GM23338 (cell line): ENCODE results near the gene PPP2R5C. TPM values are rescaled to one million over a fixed set of nuclear protein-coding genes. Genes with fewer than 3 reads are reported as not detected.

ENCODE experiments used
- ATAC-seq: fragments of 200-7000 bp; cut with Tn5 transposase; 3 replicates; pipeline ENCODE4 v1.9.1; 2020
- DNase-seq: peaks from one replicate; pipeline ENCODE4 v3.0.0-alpha.2; 2015; ENCODE audit warnings: low spot score
- H2AFZ ChIP-seq: fragments of 200-600 bp; sonication (generic); 2 replicates; pipeline ENCODE4 v1.8.0; 2016; ENCODE audit warnings: antibody characterized with exemption, mild to moderate bottlenecking, moderate library complexity
- H3F3A ChIP-seq: fragments of 200-600 bp; sonication (generic); replicated peaks from 2 replicates; pipeline ENCODE4 v1.8.0; 2017; ENCODE audit warnings: antibody characterized with exemption, mixed run types, low read depth
- H3K27ac ChIP-seq: fragments of 200-600 bp; sonication (generic); 2 replicates; pipeline ENCODE4 v1.6.1; 2016; ENCODE audit warnings: low read depth
- H3K27me3 ChIP-seq: fragments of 200-600 bp; sonication (generic); 2 replicates; pipeline ENCODE4 v1.8.0; 2016; ENCODE audit warnings: mild to moderate bottlenecking, mixed run types, moderate library complexity; ENCODE audit not compliant: insufficient read depth
- H3K36me3 ChIP-seq: fragments of 200-600 bp; sonication (generic); 2 replicates; pipeline ENCODE4 v1.8.0; 2016; ENCODE audit warnings: mild to moderate bottlenecking; ENCODE audit not compliant: insufficient read depth
- H3K4me1 ChIP-seq: fragments of 200-600 bp; sonication (generic); 2 replicates; pipeline ENCODE4 v1.8.0; 2016; ENCODE audit warnings: mild to moderate bottlenecking, moderate library complexity; ENCODE audit not compliant: insufficient read depth
- H3K4me2 ChIP-seq: fragments of 200-600 bp; sonication (generic); 2 replicates; pipeline ENCODE4 v1.7.1; 2017; ENCODE audit warnings: mixed run types
- H3K4me3 ChIP-seq: fragments of 200-600 bp; sonication (generic); 2 replicates; pipeline ENCODE4 v1.6.1; 2016; ENCODE audit warnings: mixed run types
- H3K79me2 ChIP-seq: fragments of 200-600 bp; sonication (generic); replicated peaks from 2 replicates; pipeline ENCODE4 v1.8.0; 2017; ENCODE audit warnings: mild to moderate bottlenecking; ENCODE audit not compliant: insufficient read depth
- H3K9me2 ChIP-seq: fragments of 200-600 bp; sonication (generic); 2 replicates; pipeline ENCODE4 v1.8.0; 2017; ENCODE audit not compliant: insufficient read depth
- H4K20me1 ChIP-seq: fragments of 200-600 bp; sonication (generic); replicated peaks from 2 replicates; pipeline ENCODE4 v1.8.0; 2017; ENCODE audit warnings: mild to moderate bottlenecking; ENCODE audit not compliant: insufficient read depth
- H3K27ac Mint-ChIP-seq: 2 replicates; pipeline ENCODE4 v1.8.0; 2020; ENCODE audit warnings: inconsistent platforms, mild to moderate bottlenecking, moderate library complexity, mixed read lengths
- H3K27me3 Mint-ChIP-seq: 3 replicates; pipeline ENCODE4 v1.8.0; 2022; ENCODE audit warnings: low read depth, mild to moderate bottlenecking, moderate library complexity, mixed read lengths, inconsistent platforms; ENCODE audit not compliant: insufficient read depth, poor library complexity
- H3K36me3 Mint-ChIP-seq: 3 replicates; pipeline ENCODE4 v1.8.0; 2021; ENCODE audit warnings: low read depth, mild to moderate bottlenecking, inconsistent platforms, moderate library complexity, mixed read lengths
- H3K4me1 Mint-ChIP-seq: 3 replicates; pipeline ENCODE4 v1.8.0; 2020; ENCODE audit warnings: mild to moderate bottlenecking, inconsistent platforms, mixed read lengths
- H3K4me3 Mint-ChIP-seq: 3 replicates; pipeline ENCODE4 v1.8.0; 2021; ENCODE audit warnings: moderate library complexity, mild to moderate bottlenecking, inconsistent platforms, mixed read lengths
- H3K9me3 Mint-ChIP-seq: 3 replicates; pipeline ENCODE4 v1.8.0; 2020; ENCODE audit warnings: moderate library complexity, mild to moderate bottlenecking, inconsistent platforms, mixed read lengths
- CTCF ChIP-seq, 2 experiments: fragments of 200-600 bp in 1 of 2; sonication (generic) in 1 of 2; conservative IDR thresholded peaks; 2 replicates each; pipeline versions ENCODE4 v1.5.1 to v1.6.1; 2016 to 2017; ENCODE audit warnings: antibody characterized with exemption in 2 of 2, low read depth in 2 of 2, mild to moderate bottlenecking in 2 of 2, moderate library complexity in 1 of 2
- EZH2 ChIP-seq: fragments of 200-600 bp; sonication (generic); IDR thresholded peaks from one replicate; pipeline ENCODE4 v1.8.0; 2017; ENCODE audit warnings: antibody characterized with exemption, mild to moderate bottlenecking, low read depth; ENCODE audit not compliant: unreplicated experiment
- EZH2phosphoT487 ChIP-seq: fragments of 200-600 bp; sonication (generic); IDR thresholded peaks from one replicate; pipeline ENCODE4 v1.8.1; 2018; ENCODE audit warnings: antibody characterized with exemption; ENCODE audit not compliant: unreplicated experiment
- JUNB ChIP-seq: IDR thresholded peaks from one replicate; pipeline ENCODE4 v1.6.1; 2016; ENCODE audit warnings: antibody characterized with exemption; ENCODE audit not compliant: unreplicated experiment
- NANOG ChIP-seq: IDR thresholded peaks from 2 replicates; pipeline ENCODE4 v1.6.1; 2016; ENCODE audit warnings: antibody characterized with exemption, borderline replicate concordance
- POLR2AphosphoS5 ChIP-seq: IDR thresholded peaks from 2 replicates; pipeline ENCODE4 v1.6.1; 2016; ENCODE audit warnings: antibody characterized with exemption, low read depth
- STAT1 ChIP-seq: IDR thresholded peaks from one replicate; pipeline ENCODE4 v1.6.1; 2016; ENCODE audit warnings: antibody characterized with exemption; ENCODE audit not compliant: unreplicated experiment
- ZNF114 ChIP-seq: fragments of 250-450 bp; sonication (Bioruptor Pico); IDR thresholded peaks from 2 replicates; pipeline ENCODE4 v1.5.0; 2020; ENCODE audit warnings: mild to moderate bottlenecking, moderate library complexity
- ZNF331 ChIP-seq: fragments of 250-450 bp; sonication (Bioruptor Pico); IDR thresholded peaks from 2 replicates; pipeline ENCODE4 v1.5.0; 2020; ENCODE audit warnings: low read depth, mild to moderate bottlenecking, moderate library complexity
- polyA plus RNA-seq: library from polyadenylated mRNA; unstranded; fragments of >200 nt; fragmentation: Nextera tagmentation; extraction: Ambion mirVana; gene quantifications from 2 replicates; pipeline ENCODE4 v1.2.1, GENCODE V29; 2016
- total RNA-seq: library from RNA; depleted of rRNA; stranded (reverse); fragments of >200 nt; shearing (Covaris generic); gene quantifications from 2 replicates; pipeline ENCODE4 v1.2.3, GENCODE V29; 2014
- TF ChIP-seq, protein P1 (sequence below): IDR thresholded peaks from 2 replicates; pipeline ENCODE4 v1.6.1; 2016; ENCODE audit warnings: antibody characterized with exemption
- TF ChIP-seq, protein P2 (sequence below): IDR thresholded peaks from one replicate; pipeline ENCODE4 v1.6.1; 2018; ENCODE audit warnings: antibody characterized with exemption; ENCODE audit not compliant: unreplicated experiment

Gene PPP2R5C
- total and polyA plus RNA-seq, 2 experiments from 2014 or later: 75.4 to 79.7 TPM

GRCh38 chr14:101789222-101789621 lies 27.7 kb downstream of the PPP2R5C start (continued):
- TF ChIP-seq EZH2phosphoT487 (no peak), NANOG (no peak), CTCF (conservative IDR thresholded peaks at IDR 0.05; ENCODE audit: low read depth in 2 of 2) (no peak), POLR2AphosphoS5 (no peak), ZNF114 (CRISPR knock-in tag) (no peak), ZNF331 (CRISPR knock-in tag) (no peak), STAT1 (no peak), EZH2 (no peak), JUNB (no peak)
- TF ChIP-seq, protein P1, sequence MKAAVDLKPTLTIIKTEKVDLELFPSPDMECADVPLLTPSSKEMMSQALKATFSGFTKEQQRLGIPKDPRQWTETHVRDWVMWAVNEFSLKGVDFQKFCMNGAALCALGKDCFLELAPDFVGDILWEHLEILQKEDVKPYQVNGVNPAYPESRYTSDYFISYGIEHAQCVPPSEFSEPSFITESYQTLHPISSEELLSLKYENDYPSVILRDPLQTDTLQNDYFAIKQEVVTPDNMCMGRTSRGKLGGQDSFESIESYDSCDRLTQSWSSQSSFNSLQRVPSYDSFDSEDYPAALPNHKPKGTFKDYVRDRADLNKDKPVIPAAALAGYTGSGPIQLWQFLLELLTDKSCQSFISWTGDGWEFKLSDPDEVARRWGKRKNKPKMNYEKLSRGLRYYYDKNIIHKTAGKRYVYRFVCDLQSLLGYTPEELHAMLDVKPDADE: no peak
- TF ChIP-seq, protein P2, sequence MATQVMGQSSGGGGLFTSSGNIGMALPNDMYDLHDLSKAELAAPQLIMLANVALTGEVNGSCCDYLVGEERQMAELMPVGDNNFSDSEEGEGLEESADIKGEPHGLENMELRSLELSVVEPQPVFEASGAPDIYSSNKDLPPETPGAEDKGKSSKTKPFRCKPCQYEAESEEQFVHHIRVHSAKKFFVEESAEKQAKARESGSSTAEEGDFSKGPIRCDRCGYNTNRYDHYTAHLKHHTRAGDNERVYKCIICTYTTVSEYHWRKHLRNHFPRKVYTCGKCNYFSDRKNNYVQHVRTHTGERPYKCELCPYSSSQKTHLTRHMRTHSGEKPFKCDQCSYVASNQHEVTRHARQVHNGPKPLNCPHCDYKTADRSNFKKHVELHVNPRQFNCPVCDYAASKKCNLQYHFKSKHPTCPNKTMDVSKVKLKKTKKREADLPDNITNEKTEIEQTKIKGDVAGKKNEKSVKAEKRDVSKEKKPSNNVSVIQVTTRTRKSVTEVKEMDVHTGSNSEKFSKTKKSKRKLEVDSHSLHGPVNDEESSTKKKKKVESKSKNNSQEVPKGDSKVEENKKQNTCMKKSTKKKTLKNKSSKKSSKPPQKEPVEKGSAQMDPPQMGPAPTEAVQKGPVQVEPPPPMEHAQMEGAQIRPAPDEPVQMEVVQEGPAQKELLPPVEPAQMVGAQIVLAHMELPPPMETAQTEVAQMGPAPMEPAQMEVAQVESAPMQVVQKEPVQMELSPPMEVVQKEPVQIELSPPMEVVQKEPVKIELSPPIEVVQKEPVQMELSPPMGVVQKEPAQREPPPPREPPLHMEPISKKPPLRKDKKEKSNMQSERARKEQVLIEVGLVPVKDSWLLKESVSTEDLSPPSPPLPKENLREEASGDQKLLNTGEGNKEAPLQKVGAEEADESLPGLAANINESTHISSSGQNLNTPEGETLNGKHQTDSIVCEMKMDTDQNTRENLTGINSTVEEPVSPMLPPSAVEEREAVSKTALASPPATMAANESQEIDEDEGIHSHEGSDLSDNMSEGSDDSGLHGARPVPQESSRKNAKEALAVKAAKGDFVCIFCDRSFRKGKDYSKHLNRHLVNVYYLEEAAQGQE: no peak

DNA sequence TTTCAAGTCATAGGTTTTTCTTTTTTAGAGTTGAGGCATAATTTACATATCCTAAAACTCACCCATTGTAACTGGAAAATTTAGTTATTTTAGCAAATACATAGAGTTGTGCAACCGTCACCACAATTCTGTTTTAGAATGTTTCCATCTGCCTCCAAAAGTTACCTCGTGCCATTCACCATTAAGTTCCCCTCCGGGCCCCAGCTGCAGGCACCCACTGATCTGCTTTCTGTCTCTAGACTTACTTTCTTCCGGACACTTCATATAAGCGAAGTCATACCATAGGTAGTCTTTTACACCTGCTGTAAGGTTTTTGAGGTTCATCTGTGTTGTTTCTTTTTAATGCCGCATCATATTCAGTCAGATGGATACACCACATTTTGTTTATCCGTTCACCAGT lies 28.7 kb downstream of the PPP2R5C start:
- Histone ChIP-seq H4K20me1 (no peaks in the 10 kb centered on the region), H3K9me2 (no peaks in the 10 kb centered on the region), H3K4me3 (no peak overlapping the region), H3K27ac (no peak overlapping the region), H3K4me2 (no peak overlapping the region), H2AFZ (no peak overlapping the region), H3K27me3 (no peaks in the 10 kb centered on the region), H3F3A (no peaks in the 10 kb centered on the region), H3K36me3 (no peaks in the 10 kb centered on the region), H3K79me2 (no peaks in the 10 kb centered on the region), H3K4me1 (no peaks in the 10 kb centered on the region)
- Mint-ChIP-seq H3K9me3 (peaks cover 8% of the 10 kb centered on the region; the same call in 2 of the 3 replicates), H3K27ac (no peak overlapping the region), H3K27me3 (peaks cover 5% of the 10 kb centered on the region), H3K4me3 (no peak overlapping the region), H3K36me3 (peaks cover 4% of the 10 kb centered on the region; the same call in 2 of the 3 replicates), H3K4me1 (no peaks in the 10 kb centered on the region)
- DNase-seq (no peak), ATAC-seq (no peak)
- TF ChIP-seq EZH2 (no peak), ZNF331 (CRISPR knock-in tag) (no peak), POLR2AphosphoS5 (no peak), ZNF114 (CRISPR knock-in tag) (no peak), NANOG (no peak), STAT1 (no peak)
- TF ChIP-seq, protein P2: no peak
- TF ChIP-seq, protein P1: no peak
